DOHH2 (cell line): Measurements from ENCODE around the gene GRIN2A.

Experiments used
- H3F3A ChIP-seq: fragments of 200-600 bp; sonication (generic), shearing (Covaris generic); 2 replicates; pipeline ENCODE4 v1.6.0; 2016; ENCODE audit warnings: antibody characterized with exemption, mild to moderate bottlenecking; ENCODE audit not compliant: control insufficient read depth, insufficient read depth
- H3K27ac ChIP-seq: fragments of 200-600 bp; sonication (generic); 2 replicates; pipeline ENCODE4 v1.5.1; 2014; ENCODE audit warnings: low read depth, mild to moderate bottlenecking, low read length, moderate library complexity
- H3K27me3 ChIP-seq: fragments of 200-600 bp; sonication (generic); 2 replicates; pipeline ENCODE4 v1.6.1; 2014; ENCODE audit warnings: mild to moderate bottlenecking, low read length, mixed read lengths; ENCODE audit not compliant: control insufficient read depth
- H3K36me3 ChIP-seq: fragments of 200-600 bp; sonication (generic); 2 replicates; pipeline ENCODE4 v1.6.1; 2014; ENCODE audit warnings: mild to moderate bottlenecking, low read length, moderate library complexity, mixed read lengths; ENCODE audit not compliant: control insufficient read depth
- H3K4me1 ChIP-seq: fragments of 200-600 bp; sonication (generic); 2 replicates; pipeline ENCODE4 v1.6.1; 2014; ENCODE audit warnings: mild to moderate bottlenecking, low read length, mixed read lengths; ENCODE audit not compliant: control insufficient read depth
- H3K4me2 ChIP-seq: fragments of 200-600 bp; sonication (generic); 2 replicates; pipeline ENCODE4 v1.6.0; 2014; ENCODE audit warnings: mild to moderate bottlenecking, low read length, moderate library complexity
- H3K4me3 ChIP-seq: fragments of 200-600 bp; sonication (generic); 2 replicates; pipeline ENCODE4 v1.5.1; 2014; ENCODE audit warnings: mild to moderate bottlenecking, low read length, mixed read lengths
- H3K79me2 ChIP-seq: fragments of 200-600 bp; sonication (generic); 2 replicates; pipeline ENCODE4 v1.6.1; 2014; ENCODE audit warnings: mild to moderate bottlenecking, low read length, mixed read lengths; ENCODE audit not compliant: control insufficient read depth
- H3K9me2 ChIP-seq: fragments of 200-600 bp; sonication (generic); replicated peaks from 2 replicates; pipeline ENCODE4 v1.6.1; 2014; ENCODE audit warnings: mild to moderate bottlenecking, low read length, mixed read lengths; ENCODE audit not compliant: control insufficient read depth
- H3K9me3 ChIP-seq: fragments of 200-600 bp; sonication (generic); 2 replicates; pipeline ENCODE4 v1.6.1; 2014; ENCODE audit warnings: antibody characterized with exemption, low read length, mixed read lengths; ENCODE audit not compliant: control insufficient read depth, insufficient read depth
- H4K20me1 ChIP-seq: fragments of 200-600 bp; sonication (generic); 2 replicates; pipeline ENCODE4 v1.6.0; 2014; ENCODE audit warnings: low read depth, mild to moderate bottlenecking, antibody characterized with exemption, low read length, moderate library complexity; ENCODE audit not compliant: control insufficient read depth, insufficient read depth
- CTCF ChIP-seq: fragments of 200-600 bp; sonication (generic); IDR thresholded peaks from one replicate; pipeline ENCODE4 v1.5.1; 2014; ENCODE audit warnings: antibody characterized with exemption, mild to moderate bottlenecking, low read depth, low read length; ENCODE audit not compliant: poor library complexity, severe bottlenecking
- EZH2phosphoT487 ChIP-seq: fragments of 200-600 bp; sonication (generic); IDR thresholded peaks from 2 replicates; pipeline ENCODE4 v1.6.1; 2017; ENCODE audit warnings: borderline replicate concordance, mild to moderate bottlenecking, antibody characterized with exemption, low read length, moderate library complexity, mixed read lengths

GRIN2A gene

DNA sequence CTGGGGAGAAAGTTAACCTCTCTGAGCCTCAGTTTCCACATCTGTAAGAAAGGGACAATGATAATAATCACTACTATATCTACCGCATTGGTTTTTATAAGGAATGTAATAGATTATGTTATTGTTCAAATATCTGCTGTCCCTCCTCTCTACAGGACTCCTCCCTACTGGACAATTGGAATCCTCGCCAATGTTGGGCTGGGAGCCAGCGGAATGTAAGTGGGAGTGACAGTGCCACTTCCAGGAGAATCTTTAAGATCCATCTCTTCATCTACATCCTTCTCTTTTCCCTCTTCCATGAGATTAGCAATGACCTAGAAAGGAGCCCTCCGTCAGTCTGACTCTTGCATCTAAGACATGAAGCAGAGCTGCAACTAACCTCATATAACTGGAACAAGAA is 95.1 kb downstream of the GRIN2A start:
- Histone ChIP-seq H3K79me2 (no peaks in the 10 kb centered on the region), H3K27ac (no peak overlapping the region), H3K4me1 (no peaks in the 10 kb centered on the region), H3K36me3 (no peaks in the 10 kb centered on the region), H3F3A (no peaks in the 10 kb centered on the region), H3K4me2 (no peak overlapping the region), H3K9me3 (no peaks in the 10 kb centered on the region), H3K9me2 (no peaks in the 10 kb centered on the region), H4K20me1 (no peaks in the 10 kb centered on the region), H3K4me3 (no peak overlapping the region), H3K27me3 (no peaks in the 10 kb centered on the region)
- no peak for TF ChIP-seq EZH2phosphoT487
- TF ChIP-seq CTCF, result no peak

GRCh38 chr16:10086620-10087019 is 95.6 kb downstream of the GRIN2A start:
- Histone ChIP-seq H3K36me3 (no peaks in the 10 kb centered on the region), H3K27ac (no peak overlapping the region), H3K4me1 (no peaks in the 10 kb centered on the region), H3K27me3 (no peaks in the 10 kb centered on the region), H3K4me3 (no peak overlapping the region), H3K4me2 (no peak overlapping the region), H4K20me1 (no peaks in the 10 kb centered on the region), H3K9me2 (no peaks in the 10 kb centered on the region), H3K9me3 (no peaks in the 10 kb centered on the region), H3F3A (no peaks in the 10 kb centered on the region), H3K79me2 (no peaks in the 10 kb centered on the region)
- TF ChIP-seq EZH2phosphoT487 (no peak), CTCF (no peak)

DNA sequence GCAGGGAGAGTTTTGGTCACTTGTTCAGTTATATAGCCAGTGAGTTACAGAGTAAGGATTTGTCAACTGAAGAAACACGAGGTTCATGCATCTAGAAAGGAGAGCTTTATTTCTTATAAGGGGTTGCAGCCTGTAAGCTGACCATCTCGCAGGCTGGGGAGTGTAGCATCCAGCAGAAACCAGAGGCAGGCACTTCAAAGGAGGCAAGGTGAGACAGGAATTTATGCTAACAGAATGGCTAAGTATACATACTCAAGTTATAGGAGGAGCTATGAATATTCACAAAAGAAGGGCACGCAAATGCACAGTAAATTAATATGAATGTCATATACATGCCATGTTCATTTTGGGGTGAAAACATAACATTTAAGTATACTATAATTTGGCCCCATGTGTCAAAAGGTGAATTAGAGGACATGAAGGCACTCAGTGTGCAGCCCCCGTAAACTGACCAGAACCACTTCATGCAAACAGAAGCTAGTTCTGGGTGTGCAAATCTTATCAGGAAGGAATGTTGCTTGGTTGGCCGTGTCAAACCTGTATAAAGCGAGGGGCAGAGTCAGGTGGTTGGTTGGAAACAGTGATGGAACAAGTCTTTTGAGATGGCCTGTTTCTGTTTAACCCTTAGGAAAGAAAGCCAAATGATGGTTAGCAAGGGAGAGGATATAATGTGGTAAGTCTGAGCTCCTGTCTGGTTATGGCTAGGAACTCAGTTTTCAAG is 97.0 kb downstream of the GRIN2A start:
- no peak overlapping the region for H3K4me3 ChIP-seq
- H3K4me2 ChIP-seq, result no peak overlapping the region
- no peaks in the 10 kb centered on the region for H3K9me3 ChIP-seq
- H4K20me1 ChIP-seq, result no peaks in the 10 kb centered on the region
- no peaks in the 10 kb centered on the region for H3K4me1 ChIP-seq
- no peaks in the 10 kb centered on the region for H3K79me2 ChIP-seq
- no peaks in the 10 kb centered on the region for H3K36me3 ChIP-seq
- no peaks in the 10 kb centered on the region for H3K9me2 ChIP-seq
- H3K27me3 ChIP-seq, result no peaks in the 10 kb centered on the region
- no peaks in the 10 kb centered on the region for H3F3A ChIP-seq
- TF ChIP-seq EZH2phosphoT487 (no peak), CTCF (no peak)
- no peak overlapping the region for H3K27ac ChIP-seq
